Right lung (tissue), 10 donors: ENCODE results near the gene OR6B3. TPM values are rescaled to one million over a fixed set of nuclear protein-coding genes. Genes with fewer than 3 reads are reported as not detected.
A peak's percentile ranks its signal among the peaks of the same experiment; 100 is the strongest.

Source experiments
- DNase-seq, 2 donors: peaks; one replicate each; pipeline ENCODE4 v3.0.0-alpha.2; 2013
- long read RNA-seq, 8 donors: transcript quantifications; one replicate each; lab custom pipeline, GENCODE V29; 2026
- polyA plus RNA-seq, 5 donors: library from polyadenylated mRNA; unstranded; fragments of 120-200 nt; gene quantifications; one replicate each; pipeline versions ENCODE4 v1.2.1 to v1.2.3, GENCODE V29; 2013; ENCODE audit warnings: inconsistent platforms in 1 of 5, low replicate concordance in 1 of 5; ENCODE audit not compliant: insufficient read length in 5 of 5, insufficient read depth in 1 of 5

The OR6B3 gene
- polyA plus RNA-seq: not detected
- long read RNA-seq, donor 1: 0 reads
- long read RNA-seq, donor 2: 0 reads
- long read RNA-seq, donor 3: 0 reads
- long read RNA-seq, donor 4: 0 reads
- long read RNA-seq, donor 5: 0 reads
- long read RNA-seq, donor 6: 0 reads
- long read RNA-seq, donor 7: 0 reads
- long read RNA-seq, donor 8: 0 reads

DNA sequence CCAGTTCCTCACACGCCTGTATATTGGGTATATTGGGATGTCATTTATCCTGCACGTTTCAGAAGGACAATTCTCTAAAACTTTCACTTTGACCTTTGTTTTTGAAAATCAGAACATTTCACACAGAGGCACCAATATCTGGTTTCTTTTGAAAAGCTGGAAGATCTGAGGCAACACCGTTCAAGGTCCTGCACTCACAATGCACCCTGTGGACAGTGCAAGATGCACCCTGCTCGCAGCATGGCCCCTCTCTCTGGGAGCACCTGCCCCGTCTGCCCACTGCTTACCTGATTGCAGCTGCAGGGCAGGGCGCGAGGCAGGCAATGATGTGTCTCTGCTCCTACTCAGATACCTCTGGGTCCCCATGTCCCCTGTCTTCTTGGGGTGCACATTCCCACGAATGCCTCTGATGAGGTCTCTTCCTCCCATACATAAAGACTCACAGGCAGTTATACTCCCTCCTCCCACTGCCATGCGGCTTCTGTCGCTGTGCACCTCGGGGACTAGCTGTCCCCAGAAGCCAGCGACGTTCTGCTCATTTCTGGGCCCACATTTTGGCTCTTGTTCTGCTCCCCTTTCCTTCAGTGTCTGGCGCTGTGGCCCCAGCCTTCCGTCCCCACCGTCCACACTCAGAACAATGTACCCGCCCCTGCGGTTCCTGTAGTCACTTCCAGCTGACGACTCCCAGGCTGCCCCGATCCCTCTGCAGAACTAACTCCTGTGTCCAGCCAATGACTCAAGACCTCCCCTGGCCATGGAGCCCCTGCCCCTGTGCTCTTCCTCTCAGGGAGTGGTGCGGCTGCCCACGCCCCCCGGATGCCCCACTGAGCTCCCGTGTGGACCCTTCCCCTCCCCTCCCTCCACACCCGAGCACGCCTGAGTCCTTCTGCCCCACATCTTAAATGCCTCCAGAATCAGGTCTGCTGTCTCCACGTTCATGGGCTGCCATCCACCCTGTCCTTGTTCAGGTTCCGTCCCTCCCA, at the start of gene OR6B3:
TSS of gene OR6B3 (minus strand) at position 349 of the 983 bp plus-strand sequence.
- DNase-seq: no peak

DNA sequence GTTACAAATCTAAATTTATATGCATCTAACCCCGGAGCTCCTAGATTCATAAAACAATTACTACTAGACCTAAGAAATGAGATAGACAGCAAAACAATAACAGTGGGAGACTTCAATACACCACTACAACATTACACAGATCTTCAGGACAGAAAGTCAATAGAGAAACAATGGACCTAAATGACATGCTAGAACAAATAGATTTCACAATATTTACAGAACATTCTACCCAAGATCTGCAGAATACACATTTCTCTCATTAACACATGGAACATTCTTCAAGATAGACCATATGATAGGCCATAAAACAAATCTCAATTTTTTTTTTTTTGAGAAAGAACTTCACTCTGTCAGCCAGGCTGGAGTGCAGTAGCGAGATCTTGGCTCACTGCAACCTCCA, 45.0 kb upstream of the OR6B3 start:
- DNase-seq: no peak

DNA sequence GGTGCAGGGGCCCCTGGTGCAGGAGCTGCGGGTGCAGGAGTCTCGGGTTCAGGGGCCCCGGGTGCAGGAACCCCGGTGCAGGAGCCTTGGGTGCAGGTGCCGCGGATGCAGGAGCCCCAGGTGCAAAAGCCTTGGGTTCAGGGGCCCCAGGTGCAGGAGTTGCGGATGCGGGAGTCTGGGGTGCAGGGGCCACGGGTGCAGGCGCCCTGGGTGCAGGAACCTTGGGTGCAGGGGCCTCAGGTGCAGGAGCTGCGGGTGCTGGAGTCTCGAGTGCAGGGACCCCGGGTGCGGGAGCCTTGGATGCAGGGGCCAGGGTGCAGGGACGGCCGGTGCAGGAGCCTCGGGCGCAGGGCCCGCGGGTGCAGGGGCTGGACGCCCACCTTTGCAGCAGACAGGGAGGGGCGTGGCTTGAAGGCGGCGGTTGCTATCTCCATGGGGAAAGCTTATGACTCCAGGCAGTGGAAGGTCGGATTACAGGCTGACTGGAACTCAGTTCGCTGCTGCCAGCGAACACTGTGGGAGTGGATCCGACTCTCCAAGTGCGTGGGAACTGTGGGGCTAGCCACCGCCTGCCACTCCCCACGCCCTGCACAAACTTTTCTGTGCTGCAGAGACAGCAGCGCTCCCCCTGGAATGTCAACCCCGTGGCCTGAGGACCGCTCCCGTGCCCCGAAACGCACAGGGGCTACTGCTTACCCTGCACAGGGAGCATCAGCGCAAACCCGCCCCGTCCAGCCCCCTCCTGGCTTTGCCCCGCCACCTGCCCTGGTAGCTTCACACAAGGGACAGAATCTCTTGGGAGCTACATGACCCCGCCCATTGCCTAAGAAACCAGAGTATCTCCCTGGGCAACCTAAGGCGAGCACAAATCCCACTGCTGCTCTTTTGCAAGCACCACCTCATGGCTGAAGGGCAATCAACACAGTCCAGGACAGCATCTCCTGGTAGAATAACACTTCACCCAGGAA, 42.5 kb upstream of the OR6B3 start:
- no peak for DNase-seq

DNA sequence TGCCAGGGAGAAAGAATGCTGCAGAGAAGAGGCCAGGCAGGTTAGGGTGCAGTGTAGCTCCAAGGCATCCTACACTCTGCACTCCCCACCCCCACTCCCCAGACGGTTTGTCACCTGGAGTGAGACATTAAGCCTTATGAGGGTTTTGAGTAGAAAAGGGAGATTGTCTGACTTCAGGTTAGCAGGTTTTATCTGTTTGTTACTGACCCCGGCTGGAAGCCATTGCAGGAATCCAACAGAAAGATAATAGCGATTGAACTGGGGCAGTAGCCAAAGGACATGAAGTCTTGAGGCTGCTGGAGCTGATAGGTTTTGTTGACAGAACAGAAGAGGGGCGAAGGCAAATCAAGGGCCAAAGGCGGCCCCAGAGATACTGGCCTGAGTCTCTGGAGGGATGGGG, 36.0 kb upstream of the OR6B3 start:
- DNase-seq: no peak

DNA sequence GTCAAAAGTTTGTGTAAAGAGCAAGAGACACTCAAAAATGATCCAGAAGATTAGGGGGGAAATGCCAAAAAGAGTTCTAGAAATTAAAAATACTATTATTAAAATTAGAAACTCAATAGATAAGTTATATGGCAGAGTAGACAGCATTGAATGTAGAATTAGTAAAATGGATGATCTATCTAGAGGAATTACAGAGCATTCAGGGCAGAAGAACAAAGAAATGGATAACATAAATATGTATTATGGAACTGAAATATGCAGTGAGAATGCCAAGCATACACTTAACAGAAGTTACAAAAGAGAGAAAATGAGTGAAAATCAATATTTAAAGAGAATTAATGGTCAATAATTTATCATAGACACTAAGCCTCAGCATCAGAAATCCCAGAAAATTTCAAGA, 33.2 kb upstream of the OR6B3 start:
- DNase-seq: no peak

DNA sequence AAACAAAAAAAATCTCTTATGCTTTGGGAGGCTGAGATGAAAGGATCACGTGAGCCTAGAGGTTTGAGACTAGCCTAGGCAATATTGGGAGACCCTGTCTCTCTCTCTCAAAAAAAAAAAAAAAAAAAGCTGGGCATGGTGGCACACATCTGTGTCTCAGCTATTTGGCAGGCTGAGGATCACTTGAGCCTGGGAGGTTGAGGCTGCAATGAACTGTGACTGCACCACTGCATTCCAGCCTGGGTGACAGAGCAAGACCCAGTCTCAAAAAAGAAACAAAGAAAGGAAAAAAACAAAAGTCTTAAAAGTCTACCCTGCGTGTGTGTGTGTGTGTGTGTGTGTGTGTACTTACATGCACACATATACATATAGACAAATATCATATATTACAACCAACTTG, 25.3 kb upstream of the OR6B3 start:
- no peak for DNase-seq

DNA sequence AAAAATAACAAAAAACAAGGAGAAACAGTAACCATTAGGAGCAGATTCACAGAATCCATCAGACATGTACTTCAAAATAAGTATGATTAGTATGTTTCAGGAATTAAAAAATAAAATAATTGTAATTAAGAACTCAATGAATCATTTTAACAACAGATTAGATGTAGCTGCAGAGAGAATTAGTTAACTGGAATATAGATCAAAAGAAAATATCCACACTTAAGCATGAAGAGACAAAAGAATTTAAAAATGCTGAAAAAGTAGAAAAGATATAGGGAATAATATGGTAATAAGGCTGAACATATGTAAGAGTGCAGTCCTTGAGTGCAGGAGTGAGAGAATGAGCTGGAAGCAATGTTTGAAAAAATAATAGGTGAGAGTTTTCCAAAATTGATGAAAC, 24.1 kb upstream of the OR6B3 start:
- DNase-seq: no peak

DNA sequence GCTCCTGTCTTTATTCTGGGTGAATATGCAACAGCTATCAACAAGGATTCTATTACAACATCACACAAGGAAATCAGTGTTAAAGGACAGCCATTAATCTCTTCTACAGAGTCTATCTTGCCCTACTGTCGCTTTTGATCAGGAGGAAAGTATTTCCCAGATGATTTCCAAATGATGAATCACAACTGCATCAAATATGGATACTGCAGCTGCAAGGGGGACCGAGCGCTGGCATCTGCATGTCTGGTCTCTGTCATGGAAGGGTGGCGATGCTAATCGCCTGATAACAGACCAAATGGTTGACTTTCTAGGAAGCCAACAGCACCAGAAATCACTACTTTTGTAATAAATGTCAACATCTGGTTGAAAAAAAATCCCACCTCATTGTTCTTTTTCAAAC, 21.2 kb upstream of the OR6B3 start:
- no peak for DNase-seq

DNA sequence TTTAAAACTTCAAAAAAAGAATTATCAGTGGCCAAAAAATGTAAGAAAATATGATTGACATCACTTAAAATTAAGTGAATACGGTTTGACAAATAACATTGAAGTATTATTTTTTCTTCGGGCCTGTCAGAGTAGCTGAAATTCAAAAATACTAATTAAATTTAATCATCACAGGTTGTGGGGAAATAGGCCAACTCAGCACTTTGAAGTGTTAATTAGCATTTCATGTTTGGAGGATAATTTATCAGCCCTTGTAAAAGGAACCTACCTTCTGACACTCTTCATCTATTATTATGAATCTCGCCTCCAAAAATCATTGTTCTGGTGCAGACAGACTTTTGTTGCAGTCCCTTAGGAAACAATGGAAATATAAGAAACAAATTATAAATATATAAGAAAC, 17.6 kb upstream of the OR6B3 start:
- no peak for DNase-seq

DNA sequence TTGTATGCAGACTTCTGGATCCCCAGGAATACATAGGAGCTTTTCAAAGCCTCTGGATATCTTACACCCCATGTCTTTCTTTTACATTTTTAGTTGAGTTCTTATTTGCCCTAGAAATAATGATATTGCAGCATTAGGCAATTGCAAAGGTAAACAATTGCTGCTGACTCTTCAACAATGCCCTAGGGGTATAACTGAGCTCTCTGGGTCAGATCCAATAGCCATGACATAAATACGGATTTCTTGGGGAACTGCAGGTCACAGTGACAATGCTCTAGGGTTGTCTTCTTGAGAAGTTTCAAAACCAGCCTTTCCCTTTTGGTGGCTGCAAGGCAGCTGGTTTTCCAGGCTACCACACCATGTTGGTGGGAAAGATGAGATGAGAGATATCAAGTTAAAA, 16.5 kb upstream of the OR6B3 start:
- no peak for DNase-seq

DNA sequence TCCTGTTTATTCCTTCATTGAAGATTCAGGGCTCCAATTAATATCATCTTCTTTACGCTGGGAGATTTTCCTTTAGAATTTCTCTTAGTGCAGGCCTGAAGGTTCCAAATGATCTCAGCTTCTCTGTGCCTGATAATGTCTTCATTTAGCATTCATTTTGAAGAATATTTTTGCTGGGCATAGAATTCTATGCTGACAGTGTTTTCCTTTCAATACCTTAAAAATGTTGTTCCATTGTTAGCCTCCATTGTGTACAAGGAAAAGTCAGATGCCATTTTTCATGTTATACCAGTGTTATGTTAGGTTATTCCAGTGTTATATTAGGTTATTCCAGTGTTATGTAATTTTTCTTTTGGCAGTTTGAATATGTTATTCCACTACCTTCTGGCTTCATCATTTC, 14.9 kb upstream of the OR6B3 start:
- DNase-seq: no peak

DNA sequence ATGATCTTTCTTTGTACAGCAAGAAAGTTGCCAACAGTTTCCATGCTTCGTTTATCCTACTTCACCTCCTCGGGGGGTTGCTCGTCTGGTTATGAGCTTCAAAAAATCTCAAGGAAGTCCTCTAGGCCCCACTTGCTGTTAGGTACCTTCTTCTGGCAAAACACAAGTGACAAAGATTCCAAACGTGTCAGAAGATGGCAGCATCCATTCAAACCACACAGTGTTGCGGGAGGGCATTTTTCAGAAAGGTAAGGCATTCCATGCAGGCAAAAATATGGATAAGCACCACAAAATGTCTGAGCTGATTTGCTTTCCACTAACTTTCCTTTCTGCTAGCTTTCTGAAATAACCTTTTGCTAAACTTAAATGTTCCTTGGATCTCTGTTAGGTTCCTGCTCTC, 13.2 kb upstream of the OR6B3 start:
- no peak for DNase-seq

DNA sequence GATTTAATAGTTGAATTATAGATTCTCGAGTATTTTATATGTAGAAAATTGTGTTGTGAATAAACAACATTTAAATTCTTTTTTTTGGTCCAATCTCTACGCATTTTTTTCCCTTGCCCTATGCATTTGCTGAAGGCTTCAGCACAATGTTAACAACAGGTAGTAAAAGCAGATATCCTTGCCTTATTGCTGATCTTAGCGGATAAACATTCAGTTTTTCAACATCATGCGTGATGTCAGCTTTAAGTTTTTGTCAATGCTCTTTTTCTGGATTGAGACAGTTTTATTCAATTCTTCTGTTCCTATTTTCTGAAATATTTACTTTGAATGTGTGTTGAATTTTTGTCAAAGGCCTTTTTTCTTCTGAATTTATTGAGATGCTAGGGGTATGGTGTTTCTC, 11.6 kb upstream of the OR6B3 start:
- no peak for DNase-seq

DNA sequence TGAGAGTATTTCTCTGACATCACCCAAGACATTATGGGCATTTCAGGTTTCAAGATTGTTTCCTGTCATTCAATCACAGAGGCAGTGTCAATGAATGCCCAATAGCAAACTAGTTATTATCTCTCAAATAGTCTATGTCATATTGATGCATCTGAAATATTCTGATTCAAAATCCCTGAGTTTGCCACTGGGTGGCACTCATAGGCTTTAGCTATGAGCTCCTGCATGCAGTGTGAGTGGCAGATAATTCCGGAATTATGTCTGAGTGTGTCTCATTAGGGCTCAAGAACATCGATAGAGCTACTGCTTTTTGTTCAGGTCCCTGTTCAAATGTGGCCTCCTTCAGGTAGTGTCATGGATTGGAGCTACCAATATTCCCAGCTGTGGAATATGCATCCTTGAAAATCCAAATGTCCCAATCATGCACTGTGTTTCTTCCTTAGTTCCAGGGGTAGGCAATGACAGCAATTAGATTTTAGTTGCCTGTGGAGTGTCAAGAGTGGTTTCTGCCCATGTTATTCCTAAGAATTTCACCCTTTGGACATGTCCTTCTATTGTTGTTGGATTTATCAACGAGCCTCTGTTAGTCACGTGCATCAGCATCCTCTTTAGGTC, 7.8 kb upstream of the OR6B3 start:
- DNase-seq: peak; percentile 9 to 23

DNA sequence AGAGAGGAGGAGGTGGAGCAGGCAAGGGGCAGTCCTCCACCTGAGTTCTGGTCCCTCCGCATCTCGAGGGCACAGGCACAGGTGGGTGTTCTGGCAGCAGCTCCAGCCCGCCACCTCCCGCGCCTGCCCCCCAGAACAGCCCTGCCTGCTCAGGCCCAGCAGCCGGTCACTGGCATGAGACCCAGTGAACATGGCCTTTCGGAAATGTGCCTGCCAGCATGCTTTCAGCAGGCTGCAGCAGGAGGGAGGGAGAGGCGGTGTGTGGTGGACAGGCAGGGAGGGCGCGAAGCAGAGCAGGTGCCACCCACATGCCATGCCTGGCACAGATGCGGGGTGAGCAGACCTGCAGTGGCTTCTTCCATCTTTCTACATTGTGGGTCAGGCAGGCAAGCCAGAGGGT, 3.4 kb upstream of the OR6B3 start:
- no peak for DNase-seq

DNA sequence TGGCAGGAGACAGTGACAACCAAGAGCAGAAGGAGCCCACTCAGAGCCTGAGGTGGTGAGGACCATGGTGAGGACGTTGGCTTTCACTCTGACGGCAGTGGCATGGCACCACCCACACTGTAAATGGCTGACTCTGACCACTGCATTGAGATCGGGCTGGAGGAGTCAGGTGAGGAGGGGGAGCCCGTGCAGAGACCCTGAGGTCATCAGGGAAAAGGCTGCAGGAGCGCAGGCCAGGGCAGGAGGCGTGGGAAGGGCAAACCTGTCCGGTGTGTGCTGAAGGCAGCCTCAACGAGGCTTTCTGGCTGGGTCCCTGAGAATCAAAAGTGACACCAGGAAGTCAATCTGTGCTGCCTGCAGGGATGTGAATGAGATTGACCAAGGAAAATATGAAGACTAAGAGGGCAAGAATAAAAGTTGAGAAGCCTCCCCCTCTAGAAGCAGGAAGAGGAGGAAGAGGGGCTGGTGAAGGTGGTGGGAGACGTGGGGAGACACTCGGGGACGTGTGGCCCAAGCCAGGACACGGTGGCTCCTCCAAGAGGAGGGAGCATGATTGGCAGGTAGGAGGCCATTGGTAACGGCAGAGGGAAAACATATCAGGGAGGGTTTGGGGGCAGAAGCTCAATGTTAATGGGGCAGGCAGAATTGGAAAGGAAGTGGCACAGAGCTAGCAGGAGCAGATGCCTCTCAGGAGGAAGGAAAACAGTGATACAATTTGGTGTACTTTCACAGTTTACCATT, 2.0 kb upstream of the OR6B3 start:
- no peak for DNase-seq

DNA sequence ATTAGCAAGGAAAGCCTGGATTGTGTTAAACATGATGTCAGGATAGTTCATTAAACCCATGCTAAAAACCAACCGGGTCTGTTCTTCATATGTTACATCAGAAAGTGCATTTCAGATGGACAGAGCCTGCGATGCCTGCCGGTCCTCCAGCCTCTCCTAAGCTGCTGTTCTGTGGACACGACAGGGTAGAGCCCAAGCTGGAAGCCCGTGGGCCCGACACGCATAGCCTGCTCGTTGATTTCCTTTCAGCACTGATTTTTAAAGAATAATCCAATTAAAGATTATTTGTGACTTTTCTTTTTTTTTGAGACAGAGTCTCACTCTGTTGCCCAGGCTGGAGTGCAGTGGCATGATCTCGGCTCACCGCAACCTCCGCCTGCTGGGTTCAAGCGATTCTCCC, 797 bp downstream of the OR6B3 start:
- DNase-seq: no peak

DNA sequence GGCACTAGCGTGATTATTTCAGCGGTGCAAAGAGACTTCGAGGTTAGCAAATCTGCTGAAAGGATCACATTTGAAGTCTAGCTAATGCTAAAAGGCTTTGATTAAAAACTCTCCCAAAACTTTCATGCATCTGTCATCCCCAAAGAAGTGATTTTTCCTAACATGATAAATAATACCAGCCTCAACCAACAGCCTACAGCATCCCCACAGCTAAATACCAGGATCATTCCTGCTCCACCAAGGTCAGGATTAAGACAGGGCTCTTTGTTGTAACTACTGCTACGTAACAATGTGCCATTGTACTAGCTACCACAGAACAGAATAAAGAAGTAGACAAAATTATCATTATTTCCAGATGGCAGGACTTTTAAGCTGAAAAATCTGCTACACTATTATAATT, 1.6 kb downstream of the OR6B3 start:
- DNase-seq: no peak

DNA sequence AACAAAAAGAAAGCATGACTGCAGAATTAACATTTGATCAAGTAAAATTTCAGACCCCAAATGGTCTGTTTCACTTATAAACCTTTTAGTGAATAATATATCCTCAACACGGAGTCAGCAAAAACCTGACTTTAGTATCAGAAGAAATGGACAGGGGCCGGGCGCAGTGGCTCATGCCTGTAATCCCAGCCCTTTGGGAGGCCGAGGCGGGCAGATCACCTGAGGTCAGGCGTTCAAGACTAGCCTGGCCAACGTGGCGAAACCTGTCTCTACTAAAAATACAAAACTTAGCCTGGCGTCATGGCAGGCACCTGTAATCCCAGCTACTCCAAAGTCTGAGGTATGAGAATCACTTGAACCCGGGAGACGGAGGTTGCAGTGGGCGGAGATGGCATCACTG, 3.0 kb downstream of the OR6B3 start:
- no peak for DNase-seq

DNA sequence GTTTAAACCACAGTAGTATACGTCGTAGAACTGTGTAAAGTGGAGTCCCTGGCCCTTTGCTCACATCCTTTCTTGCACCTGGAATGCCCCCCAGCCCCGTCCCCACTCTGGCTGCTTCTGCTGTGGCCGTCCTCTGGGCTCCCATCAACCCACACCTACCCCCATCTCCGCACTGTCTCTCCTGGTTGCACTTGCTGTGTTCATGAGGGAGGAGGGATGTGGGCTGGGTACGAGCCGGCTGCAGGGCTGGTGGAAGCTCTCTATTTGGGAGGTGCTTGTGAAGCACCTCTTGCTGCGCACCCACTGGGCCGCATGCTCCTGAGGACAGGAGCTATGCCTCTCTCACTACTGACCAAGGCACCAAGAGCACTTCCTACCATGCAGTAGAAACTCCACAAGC, 5.1 kb downstream of the OR6B3 start:
- DNase-seq: no peak

DNA sequence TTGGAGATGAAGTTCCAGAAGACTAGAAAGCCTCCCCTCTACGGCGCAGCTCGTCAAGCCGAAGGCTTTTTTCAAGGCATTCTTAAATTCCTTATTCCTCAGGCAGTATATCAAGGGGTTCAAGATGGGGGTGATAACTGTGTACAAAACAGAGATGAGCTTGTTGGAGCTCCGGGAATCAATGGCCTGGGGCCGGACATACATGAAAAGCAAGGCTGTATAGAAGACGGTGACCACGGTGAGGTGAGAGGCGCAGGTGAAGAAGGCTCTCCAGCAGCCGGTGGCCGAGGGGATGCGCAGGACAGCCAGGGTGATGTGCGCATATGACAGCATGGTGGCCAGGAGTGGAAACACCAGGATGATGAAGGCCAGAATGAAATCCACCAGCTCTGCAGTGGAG, 8.2 kb downstream of the OR6B3 start:
- no peak for DNase-seq
